NCI-H1930 (cell line): ENCODE results near the gene MPG.

Experiments
- DNase-seq, 2 experiments: peaks; one replicate each; lab custom pipeline; 2025; lab: John Stamatoyannopoulos, UW

MPG gene

GRCh38 chr16:50769-51591 is 27.0 kb upstream of the MPG start:
- no peak for DNase-seq

DNA sequence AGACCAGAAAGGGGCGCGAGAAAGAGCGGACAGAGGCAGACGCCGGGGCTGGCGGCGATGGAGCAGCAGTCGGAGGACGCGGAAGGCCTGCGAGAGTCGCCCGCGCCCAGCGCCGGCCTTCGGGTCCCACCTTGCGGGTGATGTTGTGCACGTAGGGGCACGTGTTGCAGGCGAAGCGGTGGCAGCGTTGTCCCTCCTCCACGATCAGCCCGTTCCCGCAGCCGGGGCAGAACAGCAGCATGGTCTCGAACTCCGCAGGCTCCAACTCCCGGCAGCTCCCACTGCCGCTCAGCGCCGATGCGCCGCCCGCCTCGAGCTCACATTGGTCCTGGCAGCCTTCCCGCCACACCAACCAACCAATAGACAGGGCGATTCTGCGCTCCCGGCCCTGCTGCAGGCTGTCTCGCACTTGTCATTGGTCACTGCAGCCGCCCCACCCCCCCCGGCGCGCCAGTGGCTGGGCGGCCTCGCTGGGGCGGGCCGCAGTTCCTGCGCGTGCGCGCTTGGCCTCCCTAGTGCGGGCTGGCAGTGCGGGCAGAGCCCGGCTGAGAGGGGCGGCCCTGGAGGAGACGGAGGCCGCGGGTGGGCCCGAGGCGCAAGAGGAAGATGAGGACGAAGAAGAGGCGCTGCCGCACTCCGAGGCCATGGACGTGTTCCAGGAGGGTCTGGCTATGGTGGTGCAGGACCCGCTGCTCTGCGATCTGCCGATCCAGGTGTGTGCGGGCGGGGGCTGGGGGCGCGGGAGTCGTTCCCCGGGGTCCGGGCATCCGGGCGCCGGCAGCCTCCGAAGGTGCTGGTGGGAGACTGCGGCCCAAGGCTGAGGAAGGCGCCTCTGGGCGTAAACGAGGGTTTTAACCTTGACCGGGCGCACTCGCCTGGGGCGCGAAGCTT is 24.4 kb upstream of the MPG start, which contains the start of the genes POLR3K and SNRNP25:
TSS of gene POLR3K (minus strand) at position 263 of the 891 bp plus-strand sequence. CDS start at position 241, 22 bp downstream.
TSS of gene SNRNP25 (plus strand) at position 483 of the 891 bp plus-strand sequence. CDS start at position 672, 189 bp downstream.
- DNase-seq = peak; percentile 97 to 98

- no peak for DNase-seq
These were observed 23.8 kb upstream of the MPG start for GRCh38 chr16:54237-54581.

GRCh38 chr16:55571-56136 is 22.4 kb upstream of the MPG start:
- DNase-seq = no peak

DNA sequence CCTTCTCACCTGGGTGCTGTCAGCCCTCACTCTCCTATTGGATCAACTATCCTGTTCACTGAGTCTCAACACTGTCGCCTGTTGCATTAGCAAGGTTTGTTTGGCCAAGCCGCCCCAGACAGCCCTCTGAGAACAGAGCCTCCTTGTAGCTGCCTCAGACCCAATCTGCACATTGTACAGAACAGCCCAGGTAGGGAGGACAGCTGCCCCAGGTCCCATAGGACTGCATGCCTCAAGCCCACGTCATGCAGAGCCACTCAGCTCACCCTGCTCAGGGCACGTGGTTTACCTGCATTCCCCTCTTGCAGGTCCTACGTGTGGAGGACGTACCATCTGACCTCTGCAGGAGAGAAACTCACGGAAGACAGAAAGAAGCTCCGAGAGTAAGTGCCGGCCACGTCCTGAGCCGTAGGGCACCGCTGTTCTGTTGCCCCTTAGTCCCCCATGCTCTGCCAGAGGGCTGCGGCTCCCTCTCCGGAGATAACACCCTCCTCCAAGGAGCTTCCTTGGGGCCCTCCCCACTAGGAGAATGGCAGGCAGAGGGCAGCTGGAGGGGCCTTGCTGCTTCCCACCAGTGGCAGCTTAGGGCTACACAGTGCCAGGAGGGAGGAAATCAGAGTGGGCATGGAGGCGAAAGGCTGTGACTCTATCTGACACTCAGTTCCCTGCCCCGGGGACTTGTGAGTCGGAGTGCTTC is 21.6 kb upstream of the MPG start:
- DNase-seq = no peak

- DNase-seq = no peak
These were observed 20.3 kb upstream of the MPG start for GRCh38 chr16:57711-58110.

DNA sequence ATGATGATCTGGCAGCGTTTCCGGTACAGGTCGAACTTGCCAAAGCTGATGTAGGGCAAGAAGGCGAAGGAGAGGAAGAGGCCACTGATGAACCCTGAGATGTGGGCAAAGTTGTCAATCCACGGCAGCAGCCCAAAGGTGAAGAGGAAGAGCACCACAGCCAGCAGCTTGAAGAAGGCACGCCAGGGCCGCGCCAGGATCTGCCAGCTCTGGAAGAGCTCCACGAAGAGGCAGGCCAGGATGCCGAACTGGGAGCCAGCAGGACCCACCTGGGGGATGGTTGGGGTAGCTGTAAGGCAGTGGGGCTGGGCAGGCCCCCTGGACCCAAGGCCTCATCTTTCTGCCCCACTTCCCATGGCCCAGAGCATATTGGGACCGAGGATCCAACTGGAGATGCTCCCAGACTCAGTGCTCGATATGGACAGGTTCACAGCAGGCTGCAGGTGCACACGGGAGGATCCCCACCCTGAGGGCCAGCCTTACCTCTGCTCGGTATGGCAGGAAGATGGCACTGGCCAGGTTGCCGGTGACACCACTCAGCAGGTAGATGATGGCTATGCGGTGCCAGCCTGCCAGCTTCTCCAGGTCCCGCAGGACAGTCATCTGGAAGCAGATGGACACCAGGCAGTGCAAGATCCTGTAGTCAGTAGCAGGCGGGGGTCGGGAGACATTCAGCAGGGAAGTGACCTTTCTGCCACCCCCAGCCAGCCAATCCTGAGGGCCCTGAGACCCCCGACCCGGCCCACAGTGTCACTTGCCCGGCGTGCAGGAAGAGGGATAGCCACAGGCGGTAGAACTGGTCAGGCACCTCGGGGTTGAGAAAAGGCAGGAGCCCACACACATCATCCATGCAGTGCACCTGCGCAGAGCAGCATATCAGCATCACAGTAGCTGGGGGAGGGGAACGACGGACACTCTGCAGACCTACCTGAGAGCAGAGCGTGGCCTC is 19.3 kb upstream of the MPG start:
- DNase-seq = no peak

- DNase-seq = no peak
These were observed 18.5 kb upstream of the MPG start for GRCh38 chr16:59440-60059.

GRCh38 chr16:60166-60565 is 17.9 kb upstream of the MPG start:
- DNase-seq = no peak

GRCh38 chr16:60929-61878 is 16.8 kb upstream of the MPG start:
- no peak for DNase-seq

- no peak for DNase-seq
These were observed 16.1 kb upstream of the MPG start for GRCh38 chr16:61879-62281.

- no peak for DNase-seq
These were observed 15.6 kb upstream of the MPG start for GRCh38 chr16:62283-62967.

GRCh38 chr16:62968-63391 is 15.0 kb upstream of the MPG start:
- no peak for DNase-seq

- no peak for DNase-seq
These were observed 14.6 kb upstream of the MPG start for GRCh38 chr16:63466-63865.

DNA sequence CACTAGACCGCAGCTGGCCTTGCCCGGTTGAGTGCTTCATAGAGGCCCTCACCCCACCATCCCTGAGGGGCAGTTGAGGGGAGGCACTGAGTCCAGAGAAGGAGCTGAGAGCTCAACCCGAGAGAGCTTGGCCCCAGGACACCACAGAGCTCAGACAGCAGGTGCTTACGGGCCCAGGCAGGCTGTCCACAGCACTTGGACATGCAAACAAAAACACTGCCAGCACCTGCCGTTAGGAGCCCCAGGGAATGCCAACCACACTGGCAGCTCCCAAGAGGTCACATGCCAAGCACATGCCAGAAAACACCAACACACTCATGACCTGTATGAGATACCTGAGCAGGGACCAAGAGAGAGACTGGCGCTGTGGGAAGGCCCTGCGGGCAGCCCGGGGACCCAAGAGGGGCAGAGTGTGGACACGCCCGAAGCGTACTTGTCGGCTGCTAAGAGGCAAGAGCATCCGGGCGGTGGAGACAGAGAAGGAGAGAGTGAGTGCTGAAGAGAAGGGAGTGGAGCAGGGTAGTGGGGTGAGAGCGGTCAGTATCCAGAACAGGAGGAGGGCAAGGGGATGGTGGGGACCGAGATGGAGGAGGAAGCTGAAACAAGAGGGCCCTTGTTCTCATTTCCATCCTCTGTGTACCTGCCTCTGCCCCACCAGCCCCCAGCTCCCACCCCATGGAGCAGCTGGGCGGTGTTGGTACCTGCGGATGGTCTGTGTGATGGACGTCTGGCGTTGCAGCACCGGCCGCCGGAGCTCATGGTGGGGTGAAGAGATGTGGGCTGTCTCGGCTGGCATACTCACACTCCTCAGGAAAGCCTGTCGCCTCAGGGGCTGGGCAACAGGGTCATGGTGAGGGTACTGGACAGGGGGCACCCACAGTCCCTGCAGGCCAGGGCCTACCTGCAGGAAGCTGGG is 13.8 kb upstream of the MPG start:
- no peak for DNase-seq

- no peak for DNase-seq
These were observed 13.1 kb upstream of the MPG start for GRCh38 chr16:64914-65255.

- peak; percentile 44 to 68 for DNase-seq
These were observed 12.3 kb upstream of the MPG start for GRCh38 chr16:65745-66144.
